Measurements from ENCODE around the gene OLFML3.
"Not testable (repeated sequence)": the region's sequence is repeated elsewhere in the genome, so short reads cannot be mapped to it uniquely, and the experiment has no call there.

The OLFML3 gene

GRCh38 chr1:113993766-113994165 is 14.5 kb downstream of the OLFML3 start:
- DNase-seq = no peak

GRCh38 chr1:113995382-113995781 is 16.1 kb downstream of the OLFML3 start:
- no peak for DNase-seq

GRCh38 chr1:113998361-113998760 is 19.1 kb downstream of the OLFML3 start:
- DNase-seq = no peak

- DNase-seq = no peak
These were observed 20.0 kb downstream of the OLFML3 start for GRCh38 chr1:113999233-113999632.

GRCh38 chr1:113999799-114000198 is 20.5 kb downstream of the OLFML3 start:
- no peak for DNase-seq

- no peak for DNase-seq
These were observed 21.1 kb downstream of the OLFML3 start for GRCh38 chr1:114000406-114000805.

- DNase-seq = no peak
These were observed 23.4 kb downstream of the OLFML3 start for GRCh38 chr1:114002492-114003239.

- DNase-seq = no peak
These were observed 24.2 kb downstream of the OLFML3 start for GRCh38 chr1:114003431-114003830.

- not testable (repeated sequence) for DNase-seq
These were observed 27.6 kb downstream of the OLFML3 start for GRCh38 chr1:114006825-114007224.

- no peak for DNase-seq
These were observed 29.2 kb downstream of the OLFML3 start for GRCh38 chr1:114008480-114008941.

GRCh38 chr1:114008993-114009392 is 29.7 kb downstream of the OLFML3 start:
- no peak for DNase-seq

- no peak for DNase-seq
These were observed 30.1 kb downstream of the OLFML3 start for GRCh38 chr1:114009393-114009792.

- DNase-seq = no peak
These were observed 31.3 kb downstream of the OLFML3 start for GRCh38 chr1:114010433-114011184.

- no peak for DNase-seq
These were observed 32.5 kb downstream of the OLFML3 start for GRCh38 chr1:114011796-114012195.

- DNase-seq = no peak
These were observed 35.8 kb downstream of the OLFML3 start for GRCh38 chr1:114015075-114015474.

- DNase-seq = not testable (repeated sequence)
These were observed 40.5 kb downstream of the OLFML3 start for GRCh38 chr1:114019724-114020123.

GRCh38 chr1:114021665-114022099 is 42.4 kb downstream of the OLFML3 start:
- DNase-seq = no peak

- no peak for DNase-seq
These were observed 43.6 kb downstream of the OLFML3 start for GRCh38 chr1:114022877-114023276.

GRCh38 chr1:114023377-114023776 is 44.1 kb downstream of the OLFML3 start:
- no peak for DNase-seq

GRCh38 chr1:114024049-114024448 is 44.8 kb downstream of the OLFML3 start:
- no peak for DNase-seq

GRCh38 chr1:114025609-114026401 is 46.5 kb downstream of the OLFML3 start:
- no peak for DNase-seq

- DNase-seq = no peak
These were observed 47.5 kb downstream of the OLFML3 start for GRCh38 chr1:114026797-114027196.

Measured in CD4-positive, alpha-beta T cell treated with Interleukin-12 subunit alpha and Interleukin-12 subunit beta, for 1 hour (primary cell).